K562 (cell line): ENCODE data around the gene SYT3. TPM values are rescaled to one million over a fixed set of nuclear protein-coding genes. Genes with fewer than 3 reads are reported as not detected.

Experiments used
- BRD4 ChIP-seq: fragments of 200-600 bp; sonication (generic); IDR thresholded peaks from 2 replicates; pipeline ENCODE4 v1.6.1; 2017; ENCODE audit warnings: inconsistent platforms
- FOXA1 ChIP-seq: fragments of 450-650 bp; IDR thresholded peaks from 2 replicates; pipeline ENCODE4 v1.6.1; 2016; ENCODE audit warnings: mild to moderate bottlenecking, borderline replicate concordance
- JUND ChIP-seq, 2 experiments: IDR thresholded peaks; 2 replicates in 1 of 2; 3 replicates in 1 of 2; pipeline ENCODE4 v1.6.1; 2011; ENCODE audit warnings: borderline replicate concordance in 2 of 2, low read depth in 2 of 2, low read length in 2 of 2, improper control_type of control experiment in 1 of 2, missing biosample characterization in 1 of 2, missing genetic modification characterization in 1 of 2, missing genetic modification reagents in 1 of 2
- NRF1 ChIP-seq, 2 experiments: fragments of 450-650 bp; IDR thresholded peaks in 1 of 2; conservative IDR thresholded peaks in 1 of 2; 2 replicates each; pipeline ENCODE4 v1.6.1; 2014; ENCODE audit warnings: mild to moderate bottlenecking in 2 of 2
- RB1 ChIP-seq: fragments of 450-650 bp; IDR thresholded peaks from 2 replicates; pipeline ENCODE4 v1.6.1; 2017; ENCODE audit warnings: low read depth, mild to moderate bottlenecking
- SMAD1 ChIP-seq: fragments of 150-350 bp; IDR thresholded peaks from 2 replicates; pipeline ENCODE4 v1.6.1; 2014; ENCODE audit warnings: low read length, low read depth; ENCODE audit not compliant: partially characterized antibody
- SREBF1 ChIP-seq: fragments of 150-350 bp; IDR thresholded peaks from 2 replicates; pipeline ENCODE4 v1.6.1; 2014; ENCODE audit warnings: antibody characterized with exemption, low read depth, low read length, borderline replicate concordance
- ZNF445 ChIP-seq: fragments of 250-450 bp; sonication (Bioruptor Pico); IDR thresholded peaks from 2 replicates; pipeline ENCODE4 v1.4.0; 2020; ENCODE audit warnings: low read depth, mild to moderate bottlenecking, moderate library complexity
- polyA plus RNA-seq, 8 experiments: library from polyadenylated mRNA; depleted of rRNA in 4 of 8; stranded (reverse) in 5 of 8; unstranded in 3 of 8; fragments of >200 nt; fragmentation: Nextera tagmentation in 2 of 8; fragmentation: Illumina TruSeq in 1 of 8; extraction: Ambion mirVana in 2 of 8; extraction: Trizol in 1 of 8; gene quantifications; 2 replicates each; pipeline versions ENCODE4 v1.2.1 to v1.2.3, GENCODE V29; 2011 to 2014; ENCODE audit warnings: inconsistent platforms in 1 of 8, missing spikeins in 1 of 8
- total RNA-seq, 7 experiments: library from RNA; depleted of rRNA in 6 of 7; stranded (reverse); fragments of >200 nt in 6 of 7; fragmentation: Illumina TruSeq in 2 of 7; extraction: Trizol in 2 of 7; gene quantifications; 2 replicates each; pipeline versions ENCODE4 v1.2.1 to v1.2.3, GENCODE V29; 2011 to 2021; ENCODE audit warnings: low replicate concordance in 1 of 7
- TF ChIP-seq, protein P1 (sequence below): fragments of 250-450 bp; sonication (Bioruptor Pico); IDR thresholded peaks from 2 replicates; pipeline ENCODE4 v1.4.0; 2020
- TF ChIP-seq, protein P2 (sequence below): fragments of 250-450 bp; sonication (Bioruptor Pico); IDR thresholded peaks from 2 replicates; pipeline ENCODE4 v1.6.1; 2021; ENCODE audit warnings: mild to moderate bottlenecking
- TF ChIP-seq, protein P3 (sequence below), 2 experiments: fragments of 450-650 bp; formaldehyde crosslinking in 1 of 2; IDR thresholded peaks; 2 replicates each; pipeline versions ENCODE4 v1.4.0 to v1.6.1; 2014 to 2020; ENCODE audit warnings: mild to moderate bottlenecking in 2 of 2, borderline replicate concordance in 1 of 2, low read depth in 1 of 2
- TF ChIP-seq, protein P4 (sequence below): fragments of 450-650 bp; IDR thresholded peaks from 2 replicates; pipeline ENCODE4 v1.7.1; 2018; ENCODE audit warnings: mild to moderate bottlenecking, low read depth; ENCODE audit not compliant: partially characterized antibody

The SYT3 gene
- total and polyA plus RNA-seq, 9 of the 15 experiments (the other 6 are each of a cell fraction or from before 2014, with no cell fraction given), result 0.36 to 2.0 (median 0.54) TPM; not detected in 2

DNA sequence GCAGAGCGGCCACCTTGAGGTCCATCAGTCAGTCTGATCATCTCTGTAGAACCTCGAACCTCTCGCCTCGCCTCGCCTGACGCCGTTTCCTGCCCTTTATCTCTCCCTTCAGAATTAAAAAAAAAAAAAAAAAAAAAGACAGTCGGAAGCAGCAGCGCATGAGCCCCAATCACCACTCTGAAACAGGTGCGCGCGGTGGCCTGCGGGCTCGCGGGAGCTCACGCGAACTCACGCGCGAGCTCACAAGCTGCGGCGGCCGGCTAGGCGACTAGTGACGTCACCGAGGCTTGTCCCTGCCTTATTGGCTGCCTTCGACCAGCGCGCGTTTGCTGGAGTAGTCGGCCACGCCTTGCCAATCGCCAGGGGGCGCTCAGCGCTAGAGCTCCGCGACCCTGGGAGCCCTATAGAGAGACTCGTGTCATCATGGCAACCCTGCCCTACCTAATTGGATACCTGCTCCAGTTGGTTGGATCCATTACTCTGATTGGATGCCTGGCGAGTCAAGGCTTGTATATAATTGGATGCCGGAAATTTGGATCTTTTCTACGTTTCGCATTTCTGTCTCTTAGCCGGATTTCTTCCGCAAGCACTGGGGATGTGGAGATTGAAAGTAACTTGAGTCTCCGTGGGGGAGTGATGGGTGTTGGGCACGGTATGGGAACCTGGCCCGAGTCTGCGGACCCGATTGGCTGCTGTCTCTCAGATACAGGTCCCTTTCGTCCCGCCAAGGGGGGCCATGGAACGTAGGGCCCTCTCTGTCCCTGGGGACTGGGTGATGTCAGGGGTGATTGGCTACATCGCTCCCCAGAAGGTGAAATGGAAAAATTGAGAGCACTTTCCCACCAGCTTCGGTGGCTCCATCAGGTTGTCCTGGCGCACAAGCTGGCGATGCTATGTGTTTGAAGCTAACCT lies 31.6 kb downstream of the SYT3 start (continued):
- TF ChIP-seq, protein P1, sequence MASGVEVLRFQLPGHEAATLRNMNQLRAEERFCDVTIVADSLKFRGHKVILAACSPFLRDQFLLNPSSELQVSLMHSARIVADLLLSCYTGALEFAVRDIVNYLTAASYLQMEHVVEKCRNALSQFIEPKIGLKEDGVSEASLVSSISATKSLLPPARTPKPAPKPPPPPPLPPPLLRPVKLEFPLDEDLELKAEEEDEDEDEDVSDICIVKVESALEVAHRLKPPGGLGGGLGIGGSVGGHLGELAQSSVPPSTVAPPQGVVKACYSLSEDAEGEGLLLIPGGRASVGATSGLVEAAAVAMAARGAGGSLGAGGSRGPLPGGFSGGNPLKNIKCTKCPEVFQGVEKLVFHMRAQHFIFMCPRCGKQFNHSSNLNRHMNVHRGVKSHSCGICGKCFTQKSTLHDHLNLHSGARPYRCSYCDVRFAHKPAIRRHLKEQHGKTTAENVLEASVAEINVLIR, result peak; percentile 88
- TF ChIP-seq NRF1 (conservative IDR thresholded peaks at IDR 0.05 in 1 of 2, IDR thresholded peaks at IDR 0.05 in 1 of 2), result peak; percentile 78 to 81
- TF ChIP-seq, protein P2, sequence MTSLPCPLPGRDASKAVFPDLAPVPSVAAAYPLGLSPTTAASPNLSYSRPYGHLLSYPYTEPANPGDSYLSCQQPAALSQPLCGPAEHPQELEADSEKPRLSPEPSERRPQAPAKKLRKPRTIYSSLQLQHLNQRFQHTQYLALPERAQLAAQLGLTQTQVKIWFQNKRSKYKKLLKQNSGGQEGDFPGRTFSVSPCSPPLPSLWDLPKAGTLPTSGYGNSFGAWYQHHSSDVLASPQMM (CRISPR knock-in tag), result no peak
- no peak for TF ChIP-seq FOXA1
- TF ChIP-seq, protein P3, sequence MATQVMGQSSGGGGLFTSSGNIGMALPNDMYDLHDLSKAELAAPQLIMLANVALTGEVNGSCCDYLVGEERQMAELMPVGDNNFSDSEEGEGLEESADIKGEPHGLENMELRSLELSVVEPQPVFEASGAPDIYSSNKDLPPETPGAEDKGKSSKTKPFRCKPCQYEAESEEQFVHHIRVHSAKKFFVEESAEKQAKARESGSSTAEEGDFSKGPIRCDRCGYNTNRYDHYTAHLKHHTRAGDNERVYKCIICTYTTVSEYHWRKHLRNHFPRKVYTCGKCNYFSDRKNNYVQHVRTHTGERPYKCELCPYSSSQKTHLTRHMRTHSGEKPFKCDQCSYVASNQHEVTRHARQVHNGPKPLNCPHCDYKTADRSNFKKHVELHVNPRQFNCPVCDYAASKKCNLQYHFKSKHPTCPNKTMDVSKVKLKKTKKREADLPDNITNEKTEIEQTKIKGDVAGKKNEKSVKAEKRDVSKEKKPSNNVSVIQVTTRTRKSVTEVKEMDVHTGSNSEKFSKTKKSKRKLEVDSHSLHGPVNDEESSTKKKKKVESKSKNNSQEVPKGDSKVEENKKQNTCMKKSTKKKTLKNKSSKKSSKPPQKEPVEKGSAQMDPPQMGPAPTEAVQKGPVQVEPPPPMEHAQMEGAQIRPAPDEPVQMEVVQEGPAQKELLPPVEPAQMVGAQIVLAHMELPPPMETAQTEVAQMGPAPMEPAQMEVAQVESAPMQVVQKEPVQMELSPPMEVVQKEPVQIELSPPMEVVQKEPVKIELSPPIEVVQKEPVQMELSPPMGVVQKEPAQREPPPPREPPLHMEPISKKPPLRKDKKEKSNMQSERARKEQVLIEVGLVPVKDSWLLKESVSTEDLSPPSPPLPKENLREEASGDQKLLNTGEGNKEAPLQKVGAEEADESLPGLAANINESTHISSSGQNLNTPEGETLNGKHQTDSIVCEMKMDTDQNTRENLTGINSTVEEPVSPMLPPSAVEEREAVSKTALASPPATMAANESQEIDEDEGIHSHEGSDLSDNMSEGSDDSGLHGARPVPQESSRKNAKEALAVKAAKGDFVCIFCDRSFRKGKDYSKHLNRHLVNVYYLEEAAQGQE (IDR thresholded peaks at IDR 0.05; ENCODE audit: borderline replicate concordance), result peak; percentile 90
- TF ChIP-seq, protein P3 (CRISPR knock-in tag; IDR thresholded peaks at IDR 0.05; ENCODE audit: low read depth), result no peak
- no peak for TF ChIP-seq SMAD1
- TF ChIP-seq ZNF445, result no peak
- peak; percentile 85 for TF ChIP-seq RB1
- TF ChIP-seq, protein P4, sequence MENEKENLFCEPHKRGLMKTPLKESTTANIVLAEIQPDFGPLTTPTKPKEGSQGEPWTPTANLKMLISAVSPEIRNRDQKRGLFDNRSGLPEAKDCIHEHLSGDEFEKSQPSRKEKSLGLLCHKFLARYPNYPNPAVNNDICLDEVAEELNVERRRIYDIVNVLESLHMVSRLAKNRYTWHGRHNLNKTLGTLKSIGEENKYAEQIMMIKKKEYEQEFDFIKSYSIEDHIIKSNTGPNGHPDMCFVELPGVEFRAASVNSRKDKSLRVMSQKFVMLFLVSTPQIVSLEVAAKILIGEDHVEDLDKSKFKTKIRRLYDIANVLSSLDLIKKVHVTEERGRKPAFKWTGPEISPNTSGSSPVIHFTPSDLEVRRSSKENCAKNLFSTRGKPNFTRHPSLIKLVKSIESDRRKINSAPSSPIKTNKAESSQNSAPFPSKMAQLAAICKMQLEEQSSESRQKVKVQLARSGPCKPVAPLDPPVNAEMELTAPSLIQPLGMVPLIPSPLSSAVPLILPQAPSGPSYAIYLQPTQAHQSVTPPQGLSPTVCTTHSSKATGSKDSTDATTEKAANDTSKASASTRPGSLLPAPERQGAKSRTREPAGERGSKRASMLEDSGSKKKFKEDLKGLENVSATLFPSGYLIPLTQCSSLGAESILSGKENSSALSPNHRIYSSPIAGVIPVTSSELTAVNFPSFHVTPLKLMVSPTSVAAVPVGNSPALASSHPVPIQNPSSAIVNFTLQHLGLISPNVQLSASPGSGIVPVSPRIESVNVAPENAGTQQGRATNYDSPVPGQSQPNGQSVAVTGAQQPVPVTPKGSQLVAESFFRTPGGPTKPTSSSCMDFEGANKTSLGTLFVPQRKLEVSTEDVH, result peak; percentile 70
- TF ChIP-seq JUND (IDR thresholded peaks at IDR 0.05; ENCODE audit: borderline replicate concordance, low read depth, low read length), result peak; percentile 91
- TF ChIP-seq JUND (tag; IDR thresholded peaks at IDR 0.05; ENCODE audit: borderline replicate concordance, low read depth, low read length), result peak; percentile 73; the same call in 2 of the 3 replicates
- no peak for TF ChIP-seq SREBF1
- TF ChIP-seq BRD4, result no peak
